Measurements from ENCODE around the gene MCM8.

Gene MCM8

DNA sequence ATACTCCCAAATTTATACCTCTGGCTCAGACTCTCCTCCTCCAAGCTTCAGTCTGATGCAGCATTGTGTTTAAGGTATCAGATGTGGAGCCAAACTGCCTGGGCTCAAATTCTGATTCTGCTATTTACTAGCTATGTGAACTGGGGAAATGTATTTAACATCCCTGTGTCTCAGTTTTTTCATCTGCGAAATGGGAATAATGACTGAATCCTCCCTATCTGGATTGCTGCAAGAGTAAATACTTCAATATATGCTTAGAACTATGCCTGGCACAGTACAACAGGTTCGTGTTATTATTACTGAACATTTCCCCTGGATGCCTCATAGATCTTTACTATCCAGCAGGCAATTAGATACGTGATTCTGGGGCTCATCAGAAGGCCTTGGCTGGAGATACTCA lies 97.9 kb downstream of the MCM8 start:
- no peak for DNase-seq
